ENCODE measurements around the gene PRR32. TPM values are rescaled to one million over a fixed set of nuclear protein-coding genes. Genes with fewer than 3 reads are reported as not detected.

The PRR32 gene, protein sequence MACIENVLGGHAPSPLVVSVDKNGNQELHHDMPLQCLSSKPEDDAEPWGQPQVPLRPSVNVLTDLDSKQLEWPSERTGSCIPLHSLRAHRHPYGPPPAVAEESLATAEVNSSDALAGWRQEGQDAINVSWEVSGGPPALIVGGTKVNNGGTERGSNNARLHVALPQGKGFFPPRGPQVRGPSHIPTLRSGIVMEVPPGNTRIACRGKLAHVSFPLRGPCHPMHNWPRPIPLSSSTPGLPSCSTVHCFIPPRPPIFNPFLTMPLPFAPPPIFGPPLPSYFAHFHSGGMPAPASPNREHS
- not detected in 2 replicates for total RNA-seq (2011; cell fraction: chromatin; rRNA removed; ENCODE audit: low replicate concordance)
- total RNA-seq (2011; cell fraction: nucleolus; rRNA removed): not detected in 2 replicates
- total RNA-seq (2011; cell fraction: nucleoplasm; rRNA removed): not detected in 2 replicates
- total RNA-seq (2014; rRNA removed): not detected in 2 replicates
- not detected in 2 replicates for total RNA-seq (2014; rRNA removed; fragmentation: Illumina TruSeq; extraction: Trizol)
- total RNA-seq (2015; rRNA removed; fragmentation: Illumina TruSeq; extraction: Trizol): not detected in 2 replicates
- not detected in 2 replicates for total RNA-seq (2021)
- polyA plus RNA-seq (2011; rRNA removed): not detected in 2 replicates
- polyA plus RNA-seq (2011; cell fraction: cytosol; rRNA removed): not detected in 2 replicates
- polyA plus RNA-seq (2011; cell fraction: nucleus; rRNA removed): not detected in 2 replicates
- not detected in 2 replicates for polyA plus RNA-seq (2012)
- polyA plus RNA-seq (2014; fragmentation: Illumina TruSeq; extraction: Trizol): not detected in 2 replicates
- polyA plus RNA-seq (2014; fragmentation: Nextera tagmentation; extraction: Ambion mirVana): not detected
- polyA plus RNA-seq (2014; rRNA removed): not detected in 2 replicates
- polyA minus RNA-seq (2011; rRNA and poly(A)+ RNA removed): not detected in 2 replicates
- polyA minus RNA-seq (2011; cell fraction: cytosol; rRNA and poly(A)+ RNA removed): not detected in 2 replicates
- not detected in 2 replicates for polyA minus RNA-seq (2011; cell fraction: nucleus; rRNA and poly(A)+ RNA removed)
- Bru-seq, nascent RNA: not detected
- not detected for BruChase-seq, experiment 1, labeled RNA remaining after a 2-hour chase
- not detected for BruChase-seq, experiment 2, labeled RNA remaining after a 6-hour chase
- long read RNA-seq, experiment 1: 0 reads
- long read RNA-seq, experiment 2: 0 reads
- long read RNA-seq, experiment 3: 0 reads

DNA sequence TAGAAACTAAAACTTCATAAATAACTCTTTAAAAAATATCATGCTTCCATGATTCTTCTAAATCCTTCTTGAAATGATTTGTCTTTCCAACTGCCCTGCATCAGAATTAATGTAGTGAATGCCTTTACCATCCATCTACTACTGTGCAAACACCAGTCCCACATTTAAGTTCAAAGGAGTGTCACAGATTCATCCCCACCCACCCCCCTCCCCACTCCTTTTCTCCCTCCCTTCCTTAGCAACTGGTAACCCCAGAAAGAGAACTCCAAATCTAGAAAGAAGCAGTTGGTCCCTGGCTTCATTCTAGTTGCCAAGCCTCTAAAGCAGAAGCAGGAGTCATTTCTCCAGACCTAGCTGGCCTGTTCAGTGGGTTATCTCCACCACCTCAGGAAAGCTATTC, at the start of gene PRR32:
TSS of gene PRR32 (plus strand) at position 301 of the 400 bp plus-strand sequence. CDS start 115 bp downstream, outside the sequence.
- intact Hi-C loops (cut with micrococcal nuclease): no loop called here

More for the DNA sequence above, at the start of gene PRR32:
- in situ Hi-C loops (cut with MboI): no loop called here
- H3K36me3 ChIP-seq (ENCODE audit: control insufficient read depth, insufficient read depth, low read length): no peaks in the 10 kb centered on the region
- POLR2A ChIA-PET: no interaction called here
- FAIRE-seq (no peak), DNase-seq (ENCODE audit: extremely low read depth in 1 of 4, low spot score in 3 of 4) (no peak), ATAC-seq (no peak)
- no TSS peak for BruUV-seq (replicated peaks)
- TF ChIP-seq ZNF589 (CRISPR knock-in tag; IDR thresholded peaks at IDR 0.05; ENCODE audit: low read depth) (no peak), NR3C1 (CRISPR knock-in tag; IDR thresholded peaks at IDR 0.05) (no peak), MED1 (CRISPR knock-in tag; IDR thresholded peaks at IDR 0.05; ENCODE audit: borderline replicate concordance) (no peak), TARDBP (IDR thresholded peaks at IDR 0.05) (no peak), ZZZ3 (IDR thresholded peaks at IDR 0.05) (no peak), POLR2B (IDR thresholded peaks at IDR 0.05; ENCODE audit: low read depth, partially characterized antibody) (no peak), BMI1 (IDR thresholded peaks at IDR 0.05; ENCODE audit: low read length) (no peak), NBN (IDR thresholded peaks at IDR 0.05; ENCODE audit: low read depth) (no peak)
- TF ChIP-seq, protein P1, sequence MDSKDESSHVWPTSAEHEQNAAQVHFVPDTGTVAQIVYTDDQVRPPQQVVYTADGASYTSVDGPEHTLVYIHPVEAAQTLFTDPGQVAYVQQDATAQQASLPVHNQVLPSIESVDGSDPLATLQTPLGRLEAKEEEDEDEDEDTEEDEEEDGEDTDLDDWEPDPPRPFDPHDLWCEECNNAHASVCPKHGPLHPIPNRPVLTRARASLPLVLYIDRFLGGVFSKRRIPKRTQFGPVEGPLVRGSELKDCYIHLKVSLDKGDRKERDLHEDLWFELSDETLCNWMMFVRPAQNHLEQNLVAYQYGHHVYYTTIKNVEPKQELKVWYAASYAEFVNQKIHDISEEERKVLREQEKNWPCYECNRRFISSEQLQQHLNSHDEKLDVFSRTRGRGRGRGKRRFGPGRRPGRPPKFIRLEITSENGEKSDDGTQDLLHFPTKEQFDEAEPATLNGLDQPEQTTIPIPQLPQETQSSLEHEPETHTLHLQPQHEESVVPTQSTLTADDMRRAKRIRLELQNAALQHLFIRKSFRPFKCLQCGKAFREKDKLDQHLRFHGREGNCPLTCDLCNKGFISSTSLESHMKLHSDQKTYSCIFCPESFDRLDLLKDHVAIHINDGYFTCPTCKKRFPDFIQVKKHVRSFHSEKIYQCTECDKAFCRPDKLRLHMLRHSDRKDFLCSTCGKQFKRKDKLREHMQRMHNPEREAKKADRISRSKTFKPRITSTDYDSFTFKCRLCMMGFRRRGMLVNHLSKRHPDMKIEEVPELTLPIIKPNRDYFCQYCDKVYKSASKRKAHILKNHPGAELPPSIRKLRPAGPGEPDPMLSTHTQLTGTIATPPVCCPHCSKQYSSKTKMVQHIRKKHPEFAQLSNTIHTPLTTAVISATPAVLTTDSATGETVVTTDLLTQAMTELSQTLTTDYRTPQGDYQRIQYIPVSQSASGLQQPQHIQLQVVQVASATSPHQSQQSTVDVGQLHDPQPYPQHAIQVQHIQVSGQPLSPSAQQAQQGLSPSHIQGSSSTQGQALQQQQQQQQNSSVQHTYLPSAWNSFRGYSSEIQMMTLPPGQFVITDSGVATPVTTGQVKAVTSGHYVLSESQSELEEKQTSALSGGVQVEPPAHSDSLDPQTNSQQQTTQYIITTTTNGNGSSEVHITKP (IDR thresholded peaks at IDR 0.05; ENCODE audit: partially characterized antibody): no peak
- TF ChIP-seq, protein P2, sequence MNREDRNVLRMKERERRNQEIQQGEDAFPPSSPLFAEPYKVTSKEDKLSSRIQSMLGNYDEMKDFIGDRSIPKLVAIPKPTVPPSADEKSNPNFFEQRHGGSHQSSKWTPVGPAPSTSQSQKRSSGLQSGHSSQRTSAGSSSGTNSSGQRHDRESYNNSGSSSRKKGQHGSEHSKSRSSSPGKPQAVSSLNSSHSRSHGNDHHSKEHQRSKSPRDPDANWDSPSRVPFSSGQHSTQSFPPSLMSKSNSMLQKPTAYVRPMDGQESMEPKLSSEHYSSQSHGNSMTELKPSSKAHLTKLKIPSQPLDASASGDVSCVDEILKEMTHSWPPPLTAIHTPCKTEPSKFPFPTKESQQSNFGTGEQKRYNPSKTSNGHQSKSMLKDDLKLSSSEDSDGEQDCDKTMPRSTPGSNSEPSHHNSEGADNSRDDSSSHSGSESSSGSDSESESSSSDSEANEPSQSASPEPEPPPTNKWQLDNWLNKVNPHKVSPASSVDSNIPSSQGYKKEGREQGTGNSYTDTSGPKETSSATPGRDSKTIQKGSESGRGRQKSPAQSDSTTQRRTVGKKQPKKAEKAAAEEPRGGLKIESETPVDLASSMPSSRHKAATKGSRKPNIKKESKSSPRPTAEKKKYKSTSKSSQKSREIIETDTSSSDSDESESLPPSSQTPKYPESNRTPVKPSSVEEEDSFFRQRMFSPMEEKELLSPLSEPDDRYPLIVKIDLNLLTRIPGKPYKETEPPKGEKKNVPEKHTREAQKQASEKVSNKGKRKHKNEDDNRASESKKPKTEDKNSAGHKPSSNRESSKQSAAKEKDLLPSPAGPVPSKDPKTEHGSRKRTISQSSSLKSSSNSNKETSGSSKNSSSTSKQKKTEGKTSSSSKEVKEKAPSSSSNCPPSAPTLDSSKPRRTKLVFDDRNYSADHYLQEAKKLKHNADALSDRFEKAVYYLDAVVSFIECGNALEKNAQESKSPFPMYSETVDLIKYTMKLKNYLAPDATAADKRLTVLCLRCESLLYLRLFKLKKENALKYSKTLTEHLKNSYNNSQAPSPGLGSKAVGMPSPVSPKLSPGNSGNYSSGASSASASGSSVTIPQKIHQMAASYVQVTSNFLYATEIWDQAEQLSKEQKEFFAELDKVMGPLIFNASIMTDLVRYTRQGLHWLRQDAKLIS (CRISPR knock-in tag; IDR thresholded peaks at IDR 0.05): no peak
- H4K20me1 ChIP-seq (replicated peaks; ENCODE audit: control insufficient read depth, insufficient read depth, low read length): no peaks in the 10 kb centered on the region
- H3K9me3 ChIP-seq (replicated peaks; ENCODE audit: control insufficient read depth, insufficient read depth, low read depth, low read length): no peaks in the 10 kb centered on the region
- no peaks in the 10 kb centered on the region for H3K4me1 ChIP-seq (replicated peaks in 1 of 2; ENCODE audit: control insufficient read depth in 2 of 2, insufficient read depth in 2 of 2, low read length in 2 of 2)
- H3K9me1 ChIP-seq (ENCODE audit: control insufficient read depth, insufficient read depth, low read length): no peaks in the 10 kb centered on the region
- no peak within 1 kb of the TSS for H3K4me3 ChIP-seq
- H2AFZ ChIP-seq (ENCODE audit: low read depth, low read length): no peak within 1 kb of the TSS
- H3K27me3 ChIP-seq (ENCODE audit: control insufficient read depth in 2 of 2, insufficient read depth in 2 of 2, low read length in 2 of 2): no peaks in the 10 kb centered on the region
- no peak within 1 kb of the TSS for H3K27ac ChIP-seq (ENCODE audit: extremely low read depth, low read depth, low read length)
- H3K4me2 ChIP-seq (ENCODE audit: insufficient read depth, low read length): no peak within 1 kb of the TSS
- H3K79me2 ChIP-seq (ENCODE audit: control insufficient read depth, insufficient read depth, low read length): no peaks in the 10 kb centered on the region
- CTCF ChIA-PET (ENCODE audit: low intra/inter-chr PET ratio): no interaction called here
- no peak within 1 kb of the TSS for H3K9ac ChIP-seq (ENCODE audit: insufficient read depth in 1 of 2, low read depth in 2 of 2, low read length in 2 of 2)
